Measurements from ENCODE around the gene MED12L.

The MED12L gene

GRCh38 chr3:151135541-151136337, 50.3 kb downstream of the MED12L start:
- in situ Hi-C loops (cut with MboI; ENCODE audit: low sequenced_read_pairs), result loop anchor here (25.0 kb wide), 1 partner anchor 348 kb away; no protein-coding TSS in a partner anchor

GRCh38 chr3:151142929-151143328, 57.5 kb downstream of the MED12L start:
- in situ Hi-C loops (cut with MboI; ENCODE audit: low sequenced_read_pairs), result loop anchor here (25.0 kb wide), 1 partner anchor 356 kb away; no protein-coding TSS in a partner anchor

- in situ Hi-C loops (cut with MboI; ENCODE audit: low sequenced_read_pairs), result loop anchor here (25.0 kb wide), 1 partner anchor 357 kb away; no protein-coding TSS in a partner anchor
Observed at GRCh38 chr3:151144016-151144415, 58.6 kb downstream of the MED12L start.

DNA sequence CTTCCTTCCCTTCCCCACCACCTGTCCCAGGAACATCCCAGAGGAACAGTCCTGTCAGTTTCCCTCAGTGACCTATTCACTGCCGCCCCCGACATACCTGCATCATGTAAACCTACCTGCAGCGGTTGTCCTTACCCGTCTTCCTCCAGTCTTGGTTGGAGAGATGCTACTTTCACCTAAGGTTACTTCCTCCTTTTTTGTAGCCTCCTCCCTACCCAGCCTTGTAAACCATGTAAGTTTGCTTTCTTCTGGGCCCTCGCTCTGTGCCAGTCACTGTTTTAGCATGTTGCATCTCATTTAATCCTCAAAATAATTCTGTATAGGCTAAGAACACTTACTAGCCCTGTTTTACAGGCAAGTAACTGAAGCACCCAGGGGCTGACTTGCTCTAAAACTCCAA, 59.3 kb downstream of the MED12L start:
- in situ Hi-C loops (cut with MboI; ENCODE audit: low sequenced_read_pairs), result loop anchor here (25.0 kb wide), 1 partner anchor 357 kb away; no protein-coding TSS in a partner anchor

- in situ Hi-C loops (cut with MboI; ENCODE audit: low sequenced_read_pairs), result loop anchor here (25.0 kb wide), 1 partner anchor 358 kb away; no protein-coding TSS in a partner anchor
Observed at GRCh38 chr3:151145713-151146070, 60.2 kb downstream of the MED12L start.

- in situ Hi-C loops (cut with MboI; ENCODE audit: low sequenced_read_pairs), result loop anchor here (25.0 kb wide), 1 partner anchor 359 kb away; no protein-coding TSS in a partner anchor
Observed at GRCh38 chr3:151146071-151146730, 60.7 kb downstream of the MED12L start.

GRCh38 chr3:151146731-151147091, 61.2 kb downstream of the MED12L start:
- in situ Hi-C loops (cut with MboI; ENCODE audit: low sequenced_read_pairs), result loop anchor here (25.0 kb wide), 1 partner anchor 359 kb away; no protein-coding TSS in a partner anchor

DNA sequence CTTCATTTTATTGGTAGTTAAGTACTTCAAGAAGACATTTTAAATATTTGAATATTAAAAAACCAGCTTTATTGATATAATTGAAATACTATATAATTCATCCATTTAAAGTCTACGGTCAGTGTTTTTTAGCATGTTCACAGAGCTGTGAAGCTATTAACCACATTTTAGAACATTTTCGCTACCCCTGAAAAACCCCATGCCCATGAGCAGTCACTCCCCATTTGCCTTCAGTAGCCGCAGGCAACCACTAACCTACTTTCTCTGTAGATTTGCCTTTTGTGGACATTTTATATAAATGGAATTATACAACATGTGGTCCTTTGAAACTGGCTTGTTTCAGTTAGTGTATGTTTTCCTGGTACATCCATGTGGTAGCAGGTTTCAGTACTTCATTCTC, 61.8 kb downstream of the MED12L start:
- in situ Hi-C loops (cut with MboI; ENCODE audit: low sequenced_read_pairs), result loop anchor here (25.0 kb wide), 1 partner anchor 360 kb away; no protein-coding TSS in a partner anchor

DNA sequence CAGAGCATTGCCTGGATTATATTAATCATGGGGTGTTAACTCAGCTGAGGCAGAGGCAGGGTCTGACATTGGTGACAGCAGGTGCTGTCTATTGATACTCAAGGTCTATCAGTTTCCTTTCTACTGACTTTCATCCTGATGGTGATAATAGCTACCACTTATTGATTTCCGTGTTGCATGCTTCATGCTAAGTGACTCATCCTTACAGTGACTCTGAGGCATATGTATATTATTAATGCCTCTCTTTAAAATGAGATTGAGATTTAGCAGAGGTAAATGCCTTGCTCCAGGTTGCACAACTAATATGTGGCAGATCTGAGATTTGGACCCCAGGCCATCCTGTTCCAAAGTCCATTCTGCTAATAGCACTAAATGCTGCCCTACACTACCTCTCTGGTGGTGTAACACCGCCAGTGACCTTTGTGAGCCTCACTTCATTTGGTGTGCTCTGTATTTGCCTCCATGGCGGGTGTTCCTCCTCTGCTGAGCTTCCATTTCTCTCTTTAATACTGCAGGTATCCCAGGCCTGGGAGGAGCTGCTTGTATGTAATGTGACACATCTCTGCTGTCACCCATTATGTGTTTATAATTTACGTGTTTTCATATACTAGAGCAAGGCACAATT, 67.1 kb downstream of the MED12L start:
- in situ Hi-C loops (cut with MboI; ENCODE audit: low sequenced_read_pairs), result loop anchor here (25.0 kb wide), 1 partner anchor 615 kb away; the partner anchor contains the start of genes EIF2A and SERP1

DNA sequence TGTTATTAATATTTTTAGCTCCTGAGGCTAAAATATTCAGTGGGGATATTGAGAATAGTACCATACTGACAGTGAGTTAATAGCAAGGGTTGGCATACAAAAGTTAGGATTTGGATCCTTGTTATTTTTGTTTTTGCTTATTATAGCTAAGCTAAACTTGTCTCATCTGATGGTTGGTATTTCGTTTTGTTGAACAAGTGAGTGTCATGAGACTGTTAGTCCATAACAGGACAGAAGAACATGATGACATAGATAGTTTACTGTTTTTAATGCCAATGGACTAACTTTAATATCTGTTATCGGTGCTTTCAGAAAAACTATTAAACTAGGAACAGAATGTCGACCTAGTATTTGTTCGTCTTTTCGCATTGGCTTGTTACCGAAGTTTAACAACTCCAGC, 69.1 kb downstream of the MED12L start:
- in situ Hi-C loops (cut with MboI; ENCODE audit: low sequenced_read_pairs), result loop anchor here (25.0 kb wide), 1 partner anchor 617 kb away; the partner anchor contains the start of genes EIF2A and SERP1

DNA sequence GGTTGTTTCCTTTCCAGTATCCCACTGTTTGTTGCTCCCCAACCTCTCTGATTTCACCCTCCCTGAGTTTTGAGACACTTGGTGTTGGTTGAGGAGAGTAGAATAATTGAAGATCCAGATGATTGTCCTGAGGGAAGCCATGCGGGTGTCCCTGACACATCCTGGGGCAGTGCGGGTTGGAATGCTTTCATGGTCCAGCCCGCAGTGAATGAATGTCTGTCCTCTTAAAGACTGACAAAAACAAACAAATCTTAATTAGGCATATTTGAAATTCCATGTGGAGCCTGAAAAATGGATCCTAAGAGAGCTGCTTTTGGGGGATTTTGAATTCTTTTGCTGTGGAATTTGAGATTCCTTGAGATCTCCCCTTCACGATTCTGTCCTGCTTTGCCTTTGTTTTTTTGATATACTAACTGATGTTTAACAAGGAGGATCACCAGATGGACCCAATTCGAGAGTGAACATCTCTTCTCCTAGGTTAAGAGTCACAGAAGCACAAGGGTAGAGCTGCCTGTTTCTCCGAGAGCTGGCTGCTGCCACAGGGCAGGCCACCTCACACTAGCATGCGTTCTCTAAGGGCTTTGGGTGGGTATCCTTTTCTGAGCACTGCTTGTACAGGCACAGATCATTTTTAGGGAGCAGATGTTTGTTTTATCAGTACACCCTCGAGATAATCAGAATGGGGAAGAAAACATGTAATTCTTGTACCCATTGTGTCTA, 70.1 kb downstream of the MED12L start:
- in situ Hi-C loops (cut with MboI; ENCODE audit: low sequenced_read_pairs), result loop anchor here (25.0 kb wide), 1 partner anchor 618 kb away; the partner anchor contains the start of genes EIF2A and SERP1

DNA sequence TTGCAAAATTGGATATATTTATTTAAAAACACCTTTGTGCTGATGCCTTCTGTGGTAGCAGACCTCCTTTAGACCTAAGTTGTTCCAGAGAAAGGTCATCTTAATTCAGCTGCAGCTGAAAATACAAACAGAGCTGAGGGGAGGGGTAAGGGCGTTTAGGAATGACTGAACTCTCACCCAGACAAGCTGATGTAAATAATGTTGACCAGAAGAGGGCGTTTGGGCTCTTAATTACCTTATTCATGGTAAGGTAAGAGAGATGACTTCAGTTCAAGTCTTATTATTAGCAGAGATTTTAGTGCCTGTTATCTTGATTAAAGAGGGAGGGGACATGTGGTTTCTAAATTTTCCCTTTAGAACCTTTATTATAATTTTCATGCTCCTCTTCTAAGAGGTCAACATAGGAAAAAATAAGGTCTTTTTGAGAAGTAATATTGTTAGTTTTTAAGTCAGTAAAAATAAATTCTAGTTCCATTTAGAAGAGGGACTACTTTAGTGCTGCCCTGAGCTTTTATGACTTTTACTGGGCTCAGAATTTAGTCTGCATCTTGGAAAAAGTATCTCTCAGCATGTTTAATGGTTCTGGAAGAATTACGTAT, 71.3 kb downstream of the MED12L start:
- in situ Hi-C loops (cut with MboI; ENCODE audit: low sequenced_read_pairs), result loop anchor here (25.0 kb wide), 1 partner anchor 619 kb away; the partner anchor contains the start of genes EIF2A and SERP1

- in situ Hi-C loops (cut with MboI; ENCODE audit: low sequenced_read_pairs), result loop anchor here (25.0 kb wide), 1 partner anchor 623 kb away; the partner anchor contains the start of genes EIF2A and SERP1
Observed at GRCh38 chr3:151159806-151160205, 74.3 kb downstream of the MED12L start.

DNA sequence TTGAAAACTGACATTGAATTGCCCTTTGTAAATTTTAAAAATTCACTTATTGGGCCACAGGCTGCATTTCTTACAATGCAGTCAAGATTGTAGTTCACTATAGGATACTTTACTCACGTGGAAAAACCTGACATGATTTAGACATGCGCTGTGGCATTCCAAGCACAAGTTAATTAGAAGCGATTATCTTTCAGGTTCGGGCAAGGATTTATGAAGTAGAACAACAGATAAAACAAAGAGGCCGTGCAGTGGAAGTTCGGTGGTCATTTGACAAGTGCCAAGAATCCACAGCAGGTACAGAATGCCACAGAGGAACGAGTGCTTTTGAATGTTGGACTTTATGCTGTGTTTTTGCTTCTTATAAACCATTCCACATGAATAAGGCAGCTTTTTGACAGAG, 79.8 kb downstream of the MED12L start:
- in situ Hi-C loops (cut with MboI; ENCODE audit: low sequenced_read_pairs), result loop anchor here (5.0 to 25.0 kb wide), 3 partner anchors 62 to 628 kb away; partner anchors contain the start of genes EIF2A, P2RY14 and SERP1

DNA sequence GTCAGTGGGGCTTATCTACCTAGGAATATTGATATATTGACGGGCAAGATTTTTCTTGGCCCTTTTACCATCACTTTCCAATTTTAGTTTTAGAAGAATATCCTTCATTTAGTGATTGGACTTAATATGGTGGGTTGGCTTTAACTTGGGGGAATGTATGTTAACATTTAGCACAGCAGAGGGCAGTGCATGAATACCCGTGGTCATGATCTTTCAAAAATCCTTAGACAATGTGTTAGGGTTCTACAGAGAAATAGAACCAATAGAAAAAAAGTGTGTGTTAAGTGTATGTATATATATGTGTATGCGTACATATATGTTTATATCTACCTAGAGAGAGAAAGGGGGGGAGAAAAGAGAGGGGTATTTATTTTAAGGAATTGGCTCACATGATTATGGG, 80.7 kb downstream of the MED12L start:
- in situ Hi-C loops (cut with MboI; ENCODE audit: low sequenced_read_pairs), result loop anchor here (5.0 to 25.0 kb wide), 3 partner anchors 61 to 629 kb away; partner anchors contain the start of genes EIF2A, P2RY14 and SERP1

DNA sequence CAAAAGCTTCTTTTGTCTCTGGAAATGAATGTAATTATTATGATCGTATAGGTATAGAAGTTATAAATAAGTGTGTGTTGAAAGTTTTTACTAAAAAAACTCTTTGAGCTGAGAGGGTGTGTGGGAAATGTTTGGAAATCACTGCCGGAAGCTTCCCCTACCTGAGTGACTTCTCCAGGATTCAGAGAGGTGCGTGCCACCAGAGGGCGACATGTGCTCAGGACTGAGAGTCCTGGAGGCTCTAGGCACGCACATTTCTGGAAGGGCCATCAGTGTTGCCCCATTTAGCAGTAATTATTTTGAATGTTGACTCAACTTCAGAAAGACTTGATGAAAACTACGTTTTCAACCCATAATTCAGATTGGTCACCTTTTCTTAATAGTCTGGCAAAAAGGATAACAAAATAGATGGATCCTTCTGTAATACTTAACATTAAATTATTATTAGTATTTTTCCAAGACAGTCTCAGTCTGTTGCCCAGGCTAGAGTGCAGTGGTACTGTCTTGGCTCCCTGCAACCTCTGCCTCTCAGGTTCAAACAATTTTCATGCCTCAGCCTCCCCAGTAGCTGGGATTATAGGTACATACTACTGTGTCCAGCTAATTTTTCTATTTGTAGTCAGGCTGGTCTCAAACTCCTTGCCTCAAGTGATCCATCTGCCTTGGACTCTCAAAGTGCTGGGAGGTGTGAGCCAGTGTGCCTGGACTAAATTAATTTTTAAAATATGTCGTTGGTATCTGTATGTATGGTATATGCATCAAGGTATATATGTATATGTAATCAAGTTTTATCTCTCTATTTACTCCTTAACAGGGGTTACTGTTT, 83.0 kb downstream of the MED12L start:
- in situ Hi-C loops (cut with MboI; ENCODE audit: low sequenced_read_pairs), result loop anchor here (5.0 to 25.0 kb wide), 3 partner anchors 59 to 631 kb away; partner anchors contain the start of genes EIF2A, P2RY14 and SERP1

- in situ Hi-C loops (cut with MboI; ENCODE audit: low sequenced_read_pairs), result loop anchor here (5.0 to 25.0 kb wide), 3 partner anchors 58 to 632 kb away; partner anchors contain the start of genes EIF2A, P2RY14 and SERP1
Observed at GRCh38 chr3:151169262-151169947, 83.9 kb downstream of the MED12L start.

Data from HL-60/S4 (cell line).